ENCODE measurements around the gene CRYBA4.

DNA sequence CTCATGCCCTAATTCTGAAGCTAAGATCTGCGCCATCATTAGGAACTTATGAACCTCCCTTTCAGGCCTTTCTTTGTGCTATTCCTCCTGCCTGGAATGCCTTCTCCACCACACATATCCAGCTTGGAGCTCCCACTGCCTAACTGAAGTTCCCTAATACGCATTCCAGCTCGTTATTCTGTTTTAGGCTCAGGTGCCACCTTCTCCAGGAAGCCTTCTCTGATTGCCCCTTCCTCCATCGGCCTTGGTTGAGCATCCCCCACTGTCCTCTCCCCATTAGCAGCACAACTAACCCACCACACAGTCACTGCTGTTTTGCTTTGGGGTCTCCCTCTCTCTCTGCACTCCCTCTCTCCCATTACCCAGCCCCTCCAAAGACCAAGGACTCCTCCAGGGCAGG lies 9.1 kb upstream of the CRYBA4 start:
- TF ChIP-seq YY1 (IDR thresholded peaks at IDR 0.05; ENCODE audit: insufficient read depth, insufficient read length): no peak
- TF ChIP-seq ZNF274 (IDR thresholded peaks at IDR 0.05; ENCODE audit: low read depth, low read length): no peak

All from NT2/D1 (cell line).